ENCODE measurements around the gene INSL3. TPM values are rescaled to one million over a fixed set of nuclear protein-coding genes. Genes with fewer than 3 reads are reported as not detected.

The INSL3 gene
- total and polyA plus RNA-seq, 4 donors = 1.5 TPM; not detected in 3

DNA sequence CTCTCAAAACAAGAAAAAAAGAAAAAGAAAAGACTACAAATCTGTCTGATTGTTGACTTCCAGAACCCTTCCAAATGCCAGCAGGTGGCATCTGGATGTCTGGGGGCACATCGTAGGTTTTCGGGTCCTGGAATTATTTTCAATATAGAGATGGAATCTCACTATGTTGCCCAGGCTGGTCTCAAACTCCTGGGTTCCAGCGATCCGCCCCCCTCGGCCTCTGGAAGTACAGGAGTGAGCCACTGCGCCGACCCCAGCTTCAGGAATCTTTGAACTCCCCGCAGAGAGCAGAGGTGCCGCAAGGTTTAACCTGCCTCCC, 26.9 kb downstream of the INSL3 start:
- H3K27me3 ChIP-seq (ENCODE audit: control insufficient read depth in 3 of 3, insufficient read depth in 3 of 3, low read length in 2 of 3) = peaks cover 0 to 38% (median 22%) of the 10 kb centered on the region in 3 donors
- no peaks in the 10 kb centered on the region for H3K4me1 ChIP-seq (ENCODE audit: control insufficient read depth in 5 of 5, insufficient read depth in 5 of 5, low read length in 5 of 5)
- H3K27ac ChIP-seq (ENCODE audit: low read depth in 1 of 2, low read length in 1 of 2) = no peak overlapping the region
- H3K9me3 ChIP-seq (ENCODE audit: control insufficient read depth in 4 of 4, insufficient read depth in 3 of 4, low read length in 3 of 4) = no peaks in the 10 kb centered on the region
- H3K4me3 ChIP-seq = no peak overlapping the region
- no peaks in the 10 kb centered on the region for H3K36me3 ChIP-seq (ENCODE audit: control insufficient read depth in 4 of 4, insufficient read depth in 4 of 4, low read length in 4 of 4)
- TF ChIP-seq, protein P1, sequence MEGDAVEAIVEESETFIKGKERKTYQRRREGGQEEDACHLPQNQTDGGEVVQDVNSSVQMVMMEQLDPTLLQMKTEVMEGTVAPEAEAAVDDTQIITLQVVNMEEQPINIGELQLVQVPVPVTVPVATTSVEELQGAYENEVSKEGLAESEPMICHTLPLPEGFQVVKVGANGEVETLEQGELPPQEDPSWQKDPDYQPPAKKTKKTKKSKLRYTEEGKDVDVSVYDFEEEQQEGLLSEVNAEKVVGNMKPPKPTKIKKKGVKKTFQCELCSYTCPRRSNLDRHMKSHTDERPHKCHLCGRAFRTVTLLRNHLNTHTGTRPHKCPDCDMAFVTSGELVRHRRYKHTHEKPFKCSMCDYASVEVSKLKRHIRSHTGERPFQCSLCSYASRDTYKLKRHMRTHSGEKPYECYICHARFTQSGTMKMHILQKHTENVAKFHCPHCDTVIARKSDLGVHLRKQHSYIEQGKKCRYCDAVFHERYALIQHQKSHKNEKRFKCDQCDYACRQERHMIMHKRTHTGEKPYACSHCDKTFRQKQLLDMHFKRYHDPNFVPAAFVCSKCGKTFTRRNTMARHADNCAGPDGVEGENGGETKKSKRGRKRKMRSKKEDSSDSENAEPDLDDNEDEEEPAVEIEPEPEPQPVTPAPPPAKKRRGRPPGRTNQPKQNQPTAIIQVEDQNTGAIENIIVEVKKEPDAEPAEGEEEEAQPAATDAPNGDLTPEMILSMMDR (IDR thresholded peaks at IDR 0.05; ENCODE audit: control extremely low read depth, extremely low read depth) = no peak
- no peak overlapping the region for H3K9ac ChIP-seq (ENCODE audit: insufficient read depth in 1 of 2, low read length in 2 of 2)
- no peak for DNase-seq
- 60 to 73% methylated on average over 9 of the region's 9 CpGs for WGBS, 2 donors
- no peak for ATAC-seq (ENCODE audit: insufficient read depth, low FRiP score)

GRCh38 chr19:17790059-17790780, 31.1 kb downstream of the INSL3 start:
- DNase-seq (no peak), ATAC-seq (ENCODE audit: insufficient read depth, low FRiP score) (no peak)
- no peak overlapping the region for H3K9ac ChIP-seq (ENCODE audit: insufficient read depth in 1 of 2, low read length in 2 of 2)
- no peak overlapping the region for H3K27ac ChIP-seq (ENCODE audit: low read depth in 1 of 2, low read length in 1 of 2)
- H3K27me3 ChIP-seq (ENCODE audit: control insufficient read depth in 3 of 3, insufficient read depth in 3 of 3, low read length in 2 of 3) = peaks cover 0 to 17% (median 12%) of the 10 kb centered on the region in 3 donors
- no peaks in the 10 kb centered on the region for H3K4me1 ChIP-seq (ENCODE audit: control insufficient read depth in 5 of 5, insufficient read depth in 5 of 5, low read length in 5 of 5)
- no peaks in the 10 kb centered on the region for H3K9me3 ChIP-seq (ENCODE audit: control insufficient read depth in 4 of 4, insufficient read depth in 3 of 4, low read length in 3 of 4)
- H3K4me3 ChIP-seq = no peak overlapping the region
- WGBS, 2 donors = 75 to 78% methylated on average over 6 of the region's 6 CpGs
- TF ChIP-seq, protein P1 (IDR thresholded peaks at IDR 0.05; ENCODE audit: control extremely low read depth, extremely low read depth) = no peak
- no peaks in the 10 kb centered on the region for H3K36me3 ChIP-seq (ENCODE audit: control insufficient read depth in 4 of 4, insufficient read depth in 4 of 4, low read length in 4 of 4)

DNA sequence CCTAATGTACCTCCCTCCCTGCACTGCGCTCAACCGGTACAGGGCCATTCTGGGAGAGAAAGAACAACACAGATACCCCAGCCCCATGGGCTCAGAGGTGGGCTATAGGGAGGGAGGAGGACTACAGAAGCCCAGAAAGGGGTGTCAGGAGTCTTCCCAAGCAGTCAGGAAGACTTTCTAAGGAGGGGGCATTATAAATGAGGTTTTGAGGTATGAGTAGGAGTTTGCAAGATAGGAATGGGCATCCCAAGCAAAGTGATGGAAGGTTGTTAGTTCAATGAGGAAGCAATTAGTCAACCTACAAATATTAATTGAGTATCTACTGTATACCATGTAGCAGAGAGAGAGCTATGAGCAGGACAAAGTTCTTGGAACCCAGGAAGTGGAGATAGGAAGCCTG, 32.7 kb downstream of the INSL3 start:
- Histone ChIP-seq H3K9me3 (ENCODE audit: control insufficient read depth in 4 of 4, insufficient read depth in 3 of 4, low read length in 3 of 4) (no peaks in the 10 kb centered on the region), H3K36me3 (ENCODE audit: control insufficient read depth in 4 of 4, insufficient read depth in 4 of 4, low read length in 4 of 4) (no peaks in the 10 kb centered on the region), H3K27me3 (ENCODE audit: control insufficient read depth in 3 of 3, insufficient read depth in 3 of 3, low read length in 2 of 3) (peaks cover 0 to 2% (median 0%) of the 10 kb centered on the region in 3 donors), H3K27ac (ENCODE audit: low read depth in 1 of 2, low read length in 1 of 2) (no peak overlapping the region), H3K4me3 (no peak overlapping the region), H3K9ac (ENCODE audit: insufficient read depth in 1 of 2, low read length in 2 of 2) (no peak overlapping the region), H3K4me1 (ENCODE audit: control insufficient read depth in 5 of 5, insufficient read depth in 5 of 5, low read length in 5 of 5) (no peaks in the 10 kb centered on the region)
- WGBS, 2 donors = 87 to 93% methylated on average over 2 of the region's 2 CpGs
- TF ChIP-seq, protein P1 (IDR thresholded peaks at IDR 0.05; ENCODE audit: control extremely low read depth, extremely low read depth) = no peak
- no peak for DNase-seq
- ATAC-seq (ENCODE audit: insufficient read depth, low FRiP score) = no peak
